HEK293 (cell line): Measurements from ENCODE around the gene PKN3.
A peak's percentile ranks its signal among the peaks of the same experiment; 100 is the strongest.

Source experiments
- BCL11B ChIP-seq: fragments of 450-650 bp; formaldehyde crosslinking; IDR thresholded peaks from 2 replicates; pipeline ENCODE4 v1.5.1; 2016; ENCODE audit warnings: low read depth, missing biosample characterization, missing genetic modification characterization
- GLIS1 ChIP-seq: fragments of 450-650 bp; formaldehyde crosslinking; IDR thresholded peaks from 2 replicates; pipeline ENCODE4 v1.5.1; 2016; ENCODE audit warnings: missing biosample characterization, missing genetic modification characterization
- HOXA7 ChIP-seq: sonication (generic); formaldehyde crosslinking; IDR thresholded peaks from 2 replicates; pipeline ENCODE4 v1.8.1; 2022; ENCODE audit warnings: missing genetic modification reagents, borderline replicate concordance
- KLF1 ChIP-seq: fragments of 450-650 bp; formaldehyde crosslinking; IDR thresholded peaks from 2 replicates; pipeline ENCODE4 v1.5.1; 2016; ENCODE audit warnings: missing biosample characterization, missing genetic modification characterization
- KLF7 ChIP-seq: fragments of 450-650 bp; formaldehyde crosslinking; IDR thresholded peaks from 2 replicates; pipeline ENCODE4 v1.5.1; 2016; ENCODE audit warnings: missing biosample characterization, missing genetic modification characterization, borderline replicate concordance
- KLF8 ChIP-seq: fragments of 450-650 bp; formaldehyde crosslinking; IDR thresholded peaks from 2 replicates; pipeline ENCODE4 v1.5.1; 2016; ENCODE audit warnings: missing biosample characterization, missing genetic modification characterization
- OSR2 ChIP-seq: fragments of 450-650 bp; formaldehyde crosslinking; IDR thresholded peaks from 2 replicates; pipeline ENCODE4 v1.5.1; 2016; ENCODE audit warnings: missing biosample characterization, missing genetic modification characterization
- WT1 ChIP-seq: fragments of 450-650 bp; formaldehyde crosslinking; IDR thresholded peaks from 2 replicates; pipeline ENCODE4 v1.5.1; 2016; ENCODE audit warnings: missing biosample characterization, missing genetic modification characterization
- ZBTB20 ChIP-seq: fragments of 450-650 bp; formaldehyde crosslinking; IDR thresholded peaks from 2 replicates; pipeline ENCODE4 v1.5.1; 2016; ENCODE audit warnings: missing biosample characterization, missing genetic modification characterization
- ZBTB48 ChIP-seq: fragments of 450-650 bp; formaldehyde crosslinking; IDR thresholded peaks from 2 replicates; pipeline ENCODE4 v1.5.1; 2016; ENCODE audit warnings: missing biosample characterization, missing genetic modification characterization
- ZBTB8A ChIP-seq: fragments of 450-650 bp; formaldehyde crosslinking; IDR thresholded peaks from 2 replicates; pipeline ENCODE4 v1.5.1; 2016; ENCODE audit warnings: missing biosample characterization, missing genetic modification characterization
- ZEB2 ChIP-seq: fragments of 450-650 bp; formaldehyde crosslinking; IDR thresholded peaks from 2 replicates; pipeline ENCODE4 v1.5.1; 2016; ENCODE audit warnings: missing biosample characterization, missing genetic modification characterization
- ZNF112 ChIP-seq: fragments of 450-650 bp; formaldehyde crosslinking; IDR thresholded peaks from 2 replicates; pipeline ENCODE4 v1.5.0; 2017; ENCODE audit warnings: missing biosample characterization, missing genetic modification characterization
- ZNF138 ChIP-seq: fragments of 450-650 bp; formaldehyde crosslinking; IDR thresholded peaks from 2 replicates; pipeline ENCODE4 v1.5.1; 2016; ENCODE audit warnings: missing biosample characterization, missing genetic modification characterization, borderline replicate concordance
- ZNF211 ChIP-seq: fragments of 450-650 bp; formaldehyde crosslinking; IDR thresholded peaks from 2 replicates; pipeline ENCODE4 v1.5.1; 2016; ENCODE audit warnings: low read depth, missing biosample characterization, missing genetic modification characterization
- ZNF214 ChIP-seq: fragments of 450-650 bp; formaldehyde crosslinking; IDR thresholded peaks from 2 replicates; pipeline ENCODE4 v1.5.1; 2017; ENCODE audit warnings: missing biosample characterization, mild to moderate bottlenecking, missing genetic modification characterization, borderline replicate concordance
- ZNF248 ChIP-seq: fragments of 450-650 bp; formaldehyde crosslinking; IDR thresholded peaks from 2 replicates; pipeline ENCODE4 v1.5.1; 2017; ENCODE audit warnings: missing biosample characterization, missing genetic modification characterization
- ZNF521 ChIP-seq: fragments of 450-650 bp; formaldehyde crosslinking; IDR thresholded peaks from 2 replicates; pipeline ENCODE4 v1.5.1; 2017; ENCODE audit warnings: missing biosample characterization, mild to moderate bottlenecking, missing genetic modification characterization
- ZNF529 ChIP-seq: fragments of 450-650 bp; formaldehyde crosslinking; IDR thresholded peaks from 2 replicates; pipeline ENCODE4 v1.5.1; 2017; ENCODE audit warnings: missing genetic modification characterization, missing biosample characterization; ENCODE audit not compliant: insufficient replicate concordance
- ZNF549 ChIP-seq: fragments of 450-650 bp; IDR thresholded peaks from 2 replicates; pipeline ENCODE4 v1.5.1; 2018; ENCODE audit warnings: missing biosample characterization, missing genetic modification characterization, mild to moderate bottlenecking, inconsistent platforms, moderate library complexity
- ZNF558 ChIP-seq: fragments of 450-650 bp; formaldehyde crosslinking; IDR thresholded peaks from 2 replicates; pipeline ENCODE4 v1.5.1; 2016; ENCODE audit warnings: missing biosample characterization, missing genetic modification characterization
- ZNF571 ChIP-seq: fragments of 450-650 bp; formaldehyde crosslinking; IDR thresholded peaks from 2 replicates; pipeline ENCODE4 v1.5.0; 2017; ENCODE audit warnings: missing biosample characterization, missing genetic modification characterization
- ZNF660 ChIP-seq: fragments of 450-650 bp; IDR thresholded peaks from 2 replicates; pipeline ENCODE4 v1.5.1; 2018; ENCODE audit warnings: missing biosample characterization, mild to moderate bottlenecking, missing genetic modification characterization
- ZNF664 ChIP-seq: fragments of 450-650 bp; formaldehyde crosslinking; IDR thresholded peaks from 2 replicates; pipeline ENCODE4 v1.5.1; 2016; ENCODE audit warnings: missing biosample characterization, missing genetic modification characterization
- ZNF701 ChIP-seq: fragments of 450-650 bp; formaldehyde crosslinking; IDR thresholded peaks from 2 replicates; pipeline ENCODE4 v1.5.1; 2016; ENCODE audit warnings: missing biosample characterization, missing genetic modification characterization
- ZNF837 ChIP-seq: fragments of 450-650 bp; formaldehyde crosslinking; IDR thresholded peaks from 2 replicates; pipeline ENCODE4 v1.5.1; 2016; ENCODE audit warnings: missing biosample characterization, missing genetic modification characterization
- TF ChIP-seq, protein P1 (sequence below): fragments of 450-650 bp; formaldehyde crosslinking; IDR thresholded peaks from 2 replicates; pipeline ENCODE4 v1.5.1; 2016; ENCODE audit warnings: missing biosample characterization, missing genetic modification characterization
- TF ChIP-seq, protein P2 (sequence below): fragments of 450-650 bp; formaldehyde crosslinking; IDR thresholded peaks from 2 replicates; pipeline ENCODE4 v1.5.1; 2016; ENCODE audit warnings: missing biosample characterization, missing genetic modification characterization
- TF ChIP-seq, protein P3 (sequence below): fragments of 450-650 bp; formaldehyde crosslinking; IDR thresholded peaks from 2 replicates; pipeline ENCODE4 v1.5.1; 2016; ENCODE audit warnings: missing biosample characterization, missing genetic modification characterization
- TF ChIP-seq, protein P4 (sequence below): fragments of 450-650 bp; formaldehyde crosslinking; optimal IDR thresholded peaks from 2 replicates; pipeline ENCODE3; 2016; ENCODE audit warnings: missing biosample characterization, mild to moderate bottlenecking, missing genetic modification characterization
- TF ChIP-seq, protein P5 (sequence below): fragments of 450-650 bp; formaldehyde crosslinking; IDR thresholded peaks from 2 replicates; pipeline ENCODE4 v1.5.1; 2016; ENCODE audit warnings: missing biosample characterization, missing genetic modification characterization, low read depth

The PKN3 gene

DNA sequence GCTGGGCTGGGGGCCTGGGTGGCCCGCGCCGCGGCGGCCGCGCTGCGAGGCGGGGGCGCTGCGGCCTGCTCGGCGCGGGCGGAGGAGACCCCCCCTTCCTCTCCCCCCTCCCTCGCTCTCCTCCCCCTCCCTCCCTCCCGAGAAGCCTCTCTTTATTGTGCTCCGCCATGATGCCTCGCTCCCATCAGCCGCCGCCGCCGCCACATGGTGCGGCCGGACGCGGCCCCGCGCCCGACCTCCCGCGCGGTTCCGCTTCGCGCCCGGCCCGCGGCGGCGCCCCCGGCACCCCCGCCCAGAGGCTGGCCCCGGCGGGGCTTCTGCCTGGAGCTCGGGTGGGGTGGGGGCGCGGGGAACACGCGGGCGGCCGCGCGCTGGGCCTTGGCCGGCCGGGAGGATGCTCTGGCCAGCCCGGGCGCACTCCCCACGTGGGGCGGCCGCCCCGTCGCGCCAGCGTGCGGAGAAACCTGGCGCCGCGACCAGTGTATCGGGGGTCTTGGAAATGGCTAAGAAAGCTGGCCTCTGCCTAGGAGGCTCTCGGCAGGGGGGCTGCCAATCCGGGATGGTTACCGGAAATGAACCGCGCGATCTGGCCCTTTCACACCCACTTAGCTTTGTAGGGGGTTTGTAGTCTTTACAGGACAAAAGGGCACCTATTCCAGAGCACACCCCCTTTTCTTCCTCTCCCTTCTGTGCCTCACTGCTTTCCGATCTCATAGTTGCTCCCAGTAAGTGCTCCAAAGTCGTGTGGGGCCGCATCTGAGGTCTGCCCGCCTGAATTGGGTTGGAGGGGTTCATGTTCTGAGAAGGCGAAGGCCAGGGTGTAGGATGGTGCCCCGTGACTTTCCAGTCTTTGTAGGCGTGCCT, 12.3 kb upstream of the PKN3 start (continued):
- TF ChIP-seq, protein P1, sequence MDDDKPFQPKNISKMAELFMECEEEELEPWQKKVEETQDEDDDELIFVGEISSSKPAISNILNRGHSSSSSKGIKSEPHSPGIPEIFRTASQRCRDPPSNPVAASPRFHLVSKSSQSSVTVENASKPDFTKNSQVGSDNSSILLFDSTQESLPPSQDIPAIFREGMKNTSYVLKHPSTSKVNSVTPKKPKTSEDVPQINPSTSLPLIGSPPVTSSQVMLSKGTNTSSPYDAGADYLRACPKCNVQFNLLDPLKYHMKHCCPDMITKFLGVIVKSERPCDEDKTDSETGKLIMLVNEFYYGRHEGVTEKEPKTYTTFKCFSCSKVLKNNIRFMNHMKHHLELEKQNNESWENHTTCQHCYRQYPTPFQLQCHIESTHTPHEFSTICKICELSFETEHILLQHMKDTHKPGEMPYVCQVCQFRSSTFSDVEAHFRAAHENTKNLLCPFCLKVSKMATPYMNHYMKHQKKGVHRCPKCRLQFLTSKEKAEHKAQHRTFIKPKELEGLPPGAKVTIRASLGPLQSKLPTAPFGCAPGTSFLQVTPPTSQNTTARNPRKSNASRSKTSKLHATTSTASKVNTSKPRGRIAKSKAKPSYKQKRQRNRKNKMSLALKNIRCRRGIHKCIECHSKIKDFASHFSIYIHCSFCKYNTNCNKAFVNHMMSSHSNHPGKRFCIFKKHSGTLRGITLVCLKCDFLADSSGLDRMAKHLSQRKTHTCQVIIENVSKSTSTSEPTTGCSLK (tag by site-specific recombination), result no peak
- TF ChIP-seq ZNF660 (0 out of 2 replicates have a peak, but pooled peaks have one; percentile 38), ZNF138 (tag by site-specific recombination) (no peak), ZNF529 (no peak), ZNF521 (tag by site-specific recombination) (no peak), ZNF214 (tag by site-specific recombination) (no peak), ZNF549 (tag by site-specific recombination) (no peak), ZNF248 (tag by site-specific recombination) (no peak), ZEB2 (tag by site-specific recombination) (no peak), ZNF211 (tag by site-specific recombination) (no peak), KLF8 (tag by site-specific recombination) (no peak), BCL11B (tag by site-specific recombination) (no peak), KLF7 (tag by site-specific recombination) (no peak), ZNF571 (tag by site-specific recombination) (no peak), GLIS1 (tag by site-specific recombination) (peak; percentile 98), KLF1 (tag by site-specific recombination) (no peak), WT1 (tag by site-specific recombination) (no peak), HOXA7 (CRISPR knock-in tag) (no peak), ZNF701 (tag by site-specific recombination) (no peak), OSR2 (tag by site-specific recombination) (no peak), ZNF837 (tag by site-specific recombination) (no peak), ZBTB20 (tag by site-specific recombination) (peak; percentile 27; the same call in 1 of the 2 replicates), ZBTB48 (tag by site-specific recombination) (no peak), ZNF664 (tag by site-specific recombination) (no peak), ZNF558 (tag by site-specific recombination) (no peak), ZBTB8A (tag by site-specific recombination) (peak; percentile 69), ZNF112 (tag by site-specific recombination) (no peak)
- TF ChIP-seq, protein P2, sequence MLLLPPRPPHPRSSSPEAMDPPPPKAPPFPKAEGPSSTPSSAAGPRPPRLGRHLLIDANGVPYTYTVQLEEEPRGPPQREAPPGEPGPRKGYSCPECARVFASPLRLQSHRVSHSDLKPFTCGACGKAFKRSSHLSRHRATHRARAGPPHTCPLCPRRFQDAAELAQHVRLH (tag by site-specific recombination), result no peak
- TF ChIP-seq, protein P3, sequence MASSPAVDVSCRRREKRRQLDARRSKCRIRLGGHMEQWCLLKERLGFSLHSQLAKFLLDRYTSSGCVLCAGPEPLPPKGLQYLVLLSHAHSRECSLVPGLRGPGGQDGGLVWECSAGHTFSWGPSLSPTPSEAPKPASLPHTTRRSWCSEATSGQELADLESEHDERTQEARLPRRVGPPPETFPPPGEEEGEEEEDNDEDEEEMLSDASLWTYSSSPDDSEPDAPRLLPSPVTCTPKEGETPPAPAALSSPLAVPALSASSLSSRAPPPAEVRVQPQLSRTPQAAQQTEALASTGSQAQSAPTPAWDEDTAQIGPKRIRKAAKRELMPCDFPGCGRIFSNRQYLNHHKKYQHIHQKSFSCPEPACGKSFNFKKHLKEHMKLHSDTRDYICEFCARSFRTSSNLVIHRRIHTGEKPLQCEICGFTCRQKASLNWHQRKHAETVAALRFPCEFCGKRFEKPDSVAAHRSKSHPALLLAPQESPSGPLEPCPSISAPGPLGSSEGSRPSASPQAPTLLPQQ (tag by site-specific recombination), result 0 out of 2 replicates have a peak, but pooled peaks have one; percentile 26
- TF ChIP-seq, protein P4, sequence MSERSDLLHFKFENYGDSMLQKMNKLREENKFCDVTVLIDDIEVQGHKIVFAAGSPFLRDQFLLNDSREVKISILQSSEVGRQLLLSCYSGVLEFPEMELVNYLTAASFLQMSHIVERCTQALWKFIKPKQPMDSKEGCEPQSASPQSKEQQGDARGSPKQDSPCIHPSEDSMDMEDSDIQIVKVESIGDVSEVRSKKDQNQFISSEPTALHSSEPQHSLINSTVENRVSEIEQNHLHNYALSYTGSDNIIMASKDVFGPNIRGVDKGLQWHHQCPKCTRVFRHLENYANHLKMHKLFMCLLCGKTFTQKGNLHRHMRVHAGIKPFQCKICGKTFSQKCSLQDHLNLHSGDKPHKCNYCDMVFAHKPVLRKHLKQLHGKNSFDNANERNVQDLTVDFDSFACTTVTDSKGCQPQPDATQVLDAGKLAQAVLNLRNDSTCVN (tag by site-specific recombination), result peak; percentile 56
- TF ChIP-seq, protein P5, sequence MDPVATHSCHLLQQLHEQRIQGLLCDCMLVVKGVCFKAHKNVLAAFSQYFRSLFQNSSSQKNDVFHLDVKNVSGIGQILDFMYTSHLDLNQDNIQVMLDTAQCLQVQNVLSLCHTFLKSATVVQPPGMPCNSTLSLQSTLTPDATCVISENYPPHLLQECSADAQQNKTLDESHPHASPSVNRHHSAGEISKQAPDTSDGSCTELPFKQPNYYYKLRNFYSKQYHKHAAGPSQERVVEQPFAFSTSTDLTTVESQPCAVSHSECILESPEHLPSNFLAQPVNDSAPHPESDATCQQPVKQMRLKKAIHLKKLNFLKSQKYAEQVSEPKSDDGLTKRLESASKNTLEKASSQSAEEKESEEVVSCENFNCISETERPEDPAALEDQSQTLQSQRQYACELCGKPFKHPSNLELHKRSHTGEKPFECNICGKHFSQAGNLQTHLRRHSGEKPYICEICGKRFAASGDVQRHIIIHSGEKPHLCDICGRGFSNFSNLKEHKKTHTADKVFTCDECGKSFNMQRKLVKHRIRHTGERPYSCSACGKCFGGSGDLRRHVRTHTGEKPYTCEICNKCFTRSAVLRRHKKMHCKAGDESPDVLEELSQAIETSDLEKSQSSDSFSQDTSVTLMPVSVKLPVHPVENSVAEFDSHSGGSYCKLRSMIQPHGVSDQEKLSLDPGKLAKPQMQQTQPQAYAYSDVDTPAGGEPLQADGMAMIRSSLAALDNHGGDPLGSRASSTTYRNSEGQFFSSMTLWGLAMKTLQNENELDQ (tag by site-specific recombination), result no peak
- TF ChIP-seq, all 188 proteins: peak for 23
